H1 (cell line): Measurements from ENCODE around the gene YIF1A. TPM values are rescaled to one million over a fixed set of nuclear protein-coding genes. Genes with fewer than 3 reads are reported as not detected.

Source experiments
- CTCF ChIA-PET: fragments of 300-600 bp; sonication (Branson Sonifier 250); formaldehyde crosslinking; loops from one replicate; lab custom pipeline; 2021; ENCODE audit not compliant: partially characterized antibody; lab: Charles Lee
- POLR2A ChIA-PET: fragments of 300-600 bp; sonication (Branson Sonifier 250); formaldehyde crosslinking; loops from one replicate; lab custom pipeline; 2021; ENCODE audit warnings: inconsistent platforms; ENCODE audit not compliant: partially characterized antibody; lab: Charles Lee
- DNase-seq, 2 experiments: peaks; one replicate each; pipeline versions ENCODE4 v3.0.0 to v3.0.0-alpha.2; 2010 to 2022; ENCODE audit warnings: low spot score in 2 of 2, low read depth in 1 of 2, mixed read lengths in 1 of 2
- FAIRE-seq: peaks from 2 replicates; lab custom pipeline; 2011; peaks lifted over from hg19 to GRCh38; lab: Jason Lieb, UNC
- H2AFZ ChIP-seq: 2 replicates; pipeline ENCODE4 v1.8.1; 2012; ENCODE audit warnings: low read length, inconsistent platforms
- H2AK5ac ChIP-seq: 2 replicates; pipeline ENCODE4 v1.6.1; 2013; ENCODE audit warnings: low read depth, low read length
- H2BK120ac ChIP-seq: replicated peaks from 2 replicates; pipeline ENCODE3; 2013; ENCODE audit warnings: low read depth, low read length, inconsistent platforms
- H2BK12ac ChIP-seq: 2 replicates; pipeline ENCODE4 v1.6.1; 2013; ENCODE audit warnings: low read depth, low read length
- H2BK15ac ChIP-seq: 2 replicates; pipeline ENCODE4 v1.6.1; 2013; ENCODE audit warnings: low read length
- H2BK20ac ChIP-seq: 2 replicates; pipeline ENCODE4 v1.6.1; 2013; ENCODE audit warnings: low read length
- H2BK5ac ChIP-seq: 2 replicates; pipeline ENCODE4 v1.6.1; 2013; ENCODE audit warnings: low read depth, low read length
- H3K14ac ChIP-seq: 2 replicates; pipeline ENCODE4 v1.6.1; 2013; ENCODE audit warnings: inconsistent platforms; ENCODE audit not compliant: insufficient read length
- H3K18ac ChIP-seq: 2 replicates; pipeline ENCODE4 v1.6.1; 2013; ENCODE audit warnings: low read length; ENCODE audit errors: extremely low read depth
- H3K23ac ChIP-seq: 2 replicates; pipeline ENCODE4 v1.6.1; 2013; ENCODE audit warnings: inconsistent platforms; ENCODE audit not compliant: insufficient read length
- H3K23me2 ChIP-seq: 2 replicates; pipeline ENCODE4 v1.6.1; 2013; ENCODE audit warnings: low read depth, low read length
- H3K27ac ChIP-seq: 2 replicates; pipeline ENCODE4 v1.6.1; 2011; ENCODE audit warnings: low read depth, low read length, inconsistent platforms
- H3K27me3 ChIP-seq, 4 experiments: replicated peaks in 1 of 4; 1 replicate in 1 of 4; 2 replicates in 3 of 4; pipeline versions ENCODE4 v1.6.1 to v1.8.1; 2011 to 2013; ENCODE audit warnings: low read length in 3 of 4, mild to moderate bottlenecking in 3 of 4, inconsistent platforms in 2 of 4, mixed read lengths in 2 of 4, moderate library complexity in 1 of 4; ENCODE audit not compliant: control insufficient read depth in 3 of 4, insufficient read depth in 3 of 4; ENCODE audit errors: extremely low read depth in 1 of 4
- H3K36me3 ChIP-seq, 4 experiments: 2 replicates each; pipeline versions ENCODE4 v1.6.1 to v1.8.1; 2011 to 2013; ENCODE audit warnings: mild to moderate bottlenecking in 4 of 4, low read length in 3 of 4, moderate library complexity in 2 of 4, control low read depth in 1 of 4, inconsistent platforms in 1 of 4; ENCODE audit not compliant: insufficient read depth in 4 of 4, control insufficient read depth in 2 of 4
- H3K4ac ChIP-seq: replicated peaks from 2 replicates; pipeline ENCODE3; 2013; ENCODE audit warnings: low read length, low read depth, mixed read lengths, inconsistent platforms; ENCODE audit not compliant: insufficient read length
- H3K4me1 ChIP-seq, 4 experiments: replicated peaks in 1 of 4; 1 replicate in 1 of 4; 2 replicates in 3 of 4; pipeline versions ENCODE4 v1.6.1 to v1.8.1; 2011 to 2013; ENCODE audit warnings: low read length in 3 of 4, inconsistent platforms in 2 of 4, mixed read lengths in 1 of 4; ENCODE audit not compliant: insufficient read depth in 4 of 4, control insufficient read depth in 3 of 4
- H3K4me2 ChIP-seq, 2 experiments: 2 replicates each; pipeline versions ENCODE4 v1.6.1 to v1.8.1; 2011 to 2013; ENCODE audit warnings: low read depth in 2 of 2, low read length in 2 of 2, control low read depth in 1 of 2, inconsistent platforms in 1 of 2, mild to moderate bottlenecking in 1 of 2; ENCODE audit not compliant: insufficient read depth in 1 of 2
- H3K4me3 ChIP-seq, 4 experiments: fragments of 200-600, 300-600 bp in 1 of 4; sonication (generic), shearing (Covaris generic), sonication (Bioruptor Twin) in 1 of 4; 2 replicates each; pipeline versions ENCODE4 v1.5.1 to v1.8.1; 2011 to 2016; ENCODE audit warnings: low read length in 4 of 4, low read depth in 3 of 4, control low read depth in 2 of 4, inconsistent platforms in 2 of 4, mild to moderate bottlenecking in 2 of 4, mixed read lengths in 1 of 4, moderate library complexity in 1 of 4; ENCODE audit not compliant: insufficient read depth in 2 of 4; ENCODE audit errors: extremely low read depth in 1 of 4
- H3K56ac ChIP-seq: replicated peaks from 2 replicates; pipeline ENCODE3; 2013; ENCODE audit warnings: low read depth, mild to moderate bottlenecking, mixed read lengths, low read length, inconsistent platforms; ENCODE audit not compliant: insufficient read length
- H3K79me1 ChIP-seq: 2 replicates; pipeline ENCODE4 v1.6.1; 2013; ENCODE audit warnings: low read depth, low read length, control low read depth
- H3K79me2 ChIP-seq, 2 experiments: 2 replicates each; pipeline versions ENCODE4 v1.6.1 to v1.8.1; 2012 to 2013; ENCODE audit warnings: low read length in 2 of 2, mild to moderate bottlenecking in 2 of 2, inconsistent platforms in 1 of 2; ENCODE audit not compliant: insufficient read depth in 2 of 2, control insufficient read depth in 1 of 2
- H3K9ac ChIP-seq, 4 experiments: replicated peaks in 1 of 4; 1 replicate in 1 of 4; 2 replicates in 3 of 4; pipeline versions ENCODE4 v1.6.1 to v1.8.1; 2011 to 2013; ENCODE audit warnings: low read depth in 3 of 4, low read length in 3 of 4, control low read depth in 2 of 4, mild to moderate bottlenecking in 2 of 4, moderate library complexity in 2 of 4, inconsistent platforms in 1 of 4; ENCODE audit errors: extremely low read depth in 1 of 4
- H3K9me3 ChIP-seq, 2 experiments: 2 replicates each; pipeline versions ENCODE4 v1.6.1 to v1.8.1; 2012 to 2013; ENCODE audit warnings: mild to moderate bottlenecking in 2 of 2, moderate library complexity in 2 of 2, control low read depth in 1 of 2, inconsistent platforms in 1 of 2, low read depth in 1 of 2, low read length in 1 of 2, mixed read lengths in 1 of 2; ENCODE audit not compliant: insufficient read depth in 2 of 2
- H4K20me1 ChIP-seq, 2 experiments: replicated peaks in 1 of 2; 2 replicates each; pipeline versions ENCODE3 to v1.8.1; 2011 to 2013; ENCODE audit warnings: inconsistent platforms in 2 of 2, low read length in 2 of 2, mild to moderate bottlenecking in 1 of 2; ENCODE audit not compliant: insufficient read depth in 2 of 2, control insufficient read depth in 1 of 2
- H4K5ac ChIP-seq: 2 replicates; pipeline ENCODE4 v1.6.1; 2013; ENCODE audit warnings: low read length, low read depth, mixed read lengths, inconsistent platforms; ENCODE audit not compliant: insufficient read length
- H4K8ac ChIP-seq: 2 replicates; pipeline ENCODE4 v1.8.0; 2013; ENCODE audit warnings: mild to moderate bottlenecking, moderate library complexity, low read length, inconsistent platforms; ENCODE audit not compliant: insufficient read depth; ENCODE audit errors: extremely low read depth
- H4K91ac ChIP-seq: replicated peaks from 2 replicates; pipeline ENCODE3; 2013; ENCODE audit warnings: low read length, mixed read lengths, inconsistent platforms; ENCODE audit not compliant: insufficient read length
- BRCA1 ChIP-seq: IDR thresholded peaks from 2 replicates; pipeline ENCODE4 v1.6.1; 2012; ENCODE audit warnings: low read depth, low read length, improper control_type of control experiment
- CHD2 ChIP-seq: IDR thresholded peaks from 2 replicates; pipeline ENCODE4 v1.6.1; 2012; ENCODE audit warnings: low read length, improper control_type of control experiment
- CREB1 ChIP-seq: IDR thresholded peaks from 2 replicates; pipeline ENCODE4 v1.6.1; 2012; ENCODE audit warnings: inconsistent platforms
- CTBP2 ChIP-seq: IDR thresholded peaks from 2 replicates; pipeline ENCODE4 v1.7.0; 2011; ENCODE audit warnings: borderline replicate concordance, mild to moderate bottlenecking, moderate library complexity, mixed read lengths, low read length; ENCODE audit not compliant: insufficient read depth, insufficient read length
- FOSL1 ChIP-seq: IDR thresholded peaks from 2 replicates; pipeline ENCODE4 v1.6.1; 2011; ENCODE audit warnings: mild to moderate bottlenecking, low read depth, low read length, moderate library complexity; ENCODE audit not compliant: insufficient read depth
- NRF1 ChIP-seq: IDR thresholded peaks from 2 replicates; pipeline ENCODE4 v1.6.1; 2011; ENCODE audit warnings: mild to moderate bottlenecking, low read depth, low read length, improper control_type of control experiment
- POU5F1 ChIP-seq: IDR thresholded peaks from 2 replicates; pipeline ENCODE4 v1.6.1; 2011; ENCODE audit warnings: low read depth, mild to moderate bottlenecking, low read length, moderate library complexity
- SAP30 ChIP-seq: fragments of 300-600 bp; sonication (generic); IDR thresholded peaks from 2 replicates; pipeline ENCODE4 v1.7.1; 2012; ENCODE audit warnings: low read length, moderate library complexity, mild to moderate bottlenecking, inconsistent platforms; ENCODE audit not compliant: insufficient read depth, insufficient replicate concordance
- TAF1 ChIP-seq: IDR thresholded peaks from 2 replicates; pipeline ENCODE4 v1.6.1; 2011; ENCODE audit warnings: mild to moderate bottlenecking, low read depth, low read length
- WGBS, 2 experiments: shearing (Covaris generic) in 1 of 2; methylation state at CpG; one replicate each; pipeline versions ENCODE4 v1.1.6 to v1.1.7; 2013 to 2015; ENCODE audit warnings: low lambda C conversion rate in 2 of 2, mixed read lengths in 2 of 2, inconsistent platforms in 1 of 2, low coverage in 1 of 2, missing lambda C conversion rate in 1 of 2; ENCODE audit not compliant: insufficient replicate concordance in 2 of 2, insufficient coverage in 1 of 2, insufficient read length in 1 of 2; ENCODE audit errors: extremely low coverage in 1 of 2, missing lambda C conversion rate in 1 of 2; 5-methylcytosine and 5-hydroxymethylcytosine counted together
- polyA plus RNA-seq, 7 experiments: library from polyadenylated mRNA; depleted of rRNA in 3 of 7; stranded (reverse) in 5 of 7; unstranded in 2 of 7; fragments of >200 nt in 5 of 7; fragments of 200-250 nt in 2 of 7; gene quantifications; 1 replicate in 5 of 7; 2 replicates in 1 of 7; 4 replicates in 1 of 7; pipeline versions ENCODE4 v1.2.1 to v1.2.3, GENCODE V29; 2011 to 2013; ENCODE audit warnings: missing spikeins in 2 of 7, mixed read lengths in 2 of 7
- total RNA-seq: library from RNA; stranded (reverse); fragmentation: NEBNext Ultra II Directional; extraction: Animal tissue kit (Norgen Biotek cat#: 25700); gene quantifications from 2 replicates; pipeline ENCODE4 v1.2.1, GENCODE V29; 2021
- TF ChIP-seq, protein P1 (sequence below): IDR thresholded peaks from 2 replicates; pipeline ENCODE4 v1.6.1; 2011; ENCODE audit warnings: low read length, improper control_type of control experiment

Gene YIF1A
- total and polyA plus RNA-seq, 2 of the 8 experiments (the other 6 are each of a cell fraction or from before 2014, with no cell fraction given): 70.1 to 178 TPM

DNA sequence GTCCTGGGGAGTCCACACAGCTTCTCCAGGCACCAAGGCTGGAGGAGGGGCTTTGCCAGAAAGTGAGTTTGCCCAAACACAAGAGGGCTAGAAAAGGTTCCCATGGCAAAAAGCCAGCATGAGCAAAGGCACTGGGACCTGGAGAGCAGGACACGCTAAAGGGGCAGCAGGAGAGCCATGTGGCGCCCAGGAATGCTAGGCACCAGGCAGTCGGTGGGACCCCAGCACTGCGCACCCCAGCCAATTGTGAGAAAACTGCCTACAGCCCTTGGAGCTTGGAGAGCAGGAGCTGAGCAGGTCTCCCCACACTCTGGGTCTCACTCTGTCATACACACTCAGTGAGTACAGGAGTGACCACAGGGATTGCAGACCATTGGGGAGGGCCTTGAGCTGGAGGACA is 25.7 kb downstream of the YIF1A start:
- 92% methylated on average over 4 of the region's 4 CpGs; no CpG with 5 or more reads in 1 of the 2 experiments for WGBS, 2 experiments
- H4K8ac ChIP-seq: no peak overlapping the region
- H4K20me1 ChIP-seq: peaks cover 11 to 29% of the 10 kb centered on the region in 2 experiments
- TF ChIP-seq FOSL1 (no peak), TAF1 (no peak), POU5F1 (no peak), SAP30 (no peak), CHD2 (no peak), BRCA1 (no peak), CTBP2 (no peak), NRF1 (no peak), CREB1 (no peak)
- TF ChIP-seq, protein P1, sequence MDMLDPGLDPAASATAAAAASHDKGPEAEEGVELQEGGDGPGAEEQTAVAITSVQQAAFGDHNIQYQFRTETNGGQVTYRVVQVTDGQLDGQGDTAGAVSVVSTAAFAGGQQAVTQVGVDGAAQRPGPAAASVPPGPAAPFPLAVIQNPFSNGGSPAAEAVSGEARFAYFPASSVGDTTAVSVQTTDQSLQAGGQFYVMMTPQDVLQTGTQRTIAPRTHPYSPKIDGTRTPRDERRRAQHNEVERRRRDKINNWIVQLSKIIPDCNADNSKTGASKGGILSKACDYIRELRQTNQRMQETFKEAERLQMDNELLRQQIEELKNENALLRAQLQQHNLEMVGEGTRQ: no peak
- H2BK5ac ChIP-seq: no peak overlapping the region
- no peak overlapping the region for H4K5ac ChIP-seq
- H3K4me3 ChIP-seq: no peak overlapping the region
- H3K9me3 ChIP-seq: no peaks in the 10 kb centered on the region
- no peak overlapping the region for H2AFZ ChIP-seq
- H3K9ac ChIP-seq: no peak overlapping the region
- H3K4me1 ChIP-seq: peaks cover 0 to 5% (median 3%) of the 10 kb centered on the region in 4 experiments; a peak in 5 of 7 replicates
- no peak overlapping the region for H3K4ac ChIP-seq
- FAIRE-seq: no peak
- H2BK20ac ChIP-seq: no peak overlapping the region
- ChIA-PET CTCF (interaction anchor here (1.0 to 2.8 kb wide), 11 partner anchors 9 to 49 kb away, joined by 3 to 7 read pairs (median 4); no protein-coding TSS in a partner anchor), POLR2A (interaction anchor here (0.6 to 2.5 kb wide), 4 partner anchors 22 to 1488 kb away, joined by 3 to 6 read pairs (median 3); no protein-coding TSS in a partner anchor)
- no peak overlapping the region for H2BK120ac ChIP-seq
- H2BK12ac ChIP-seq: no peak overlapping the region
- no peak overlapping the region for H3K18ac ChIP-seq
- peaks cover 8% of the 10 kb centered on the region for H3K23me2 ChIP-seq
- no peak overlapping the region for H3K23ac ChIP-seq
- H3K4me2 ChIP-seq: no peak overlapping the region
- no peak overlapping the region for H3K27ac ChIP-seq
- peaks cover 14 to 27% (median 20%) of the 10 kb centered on the region in 4 experiments; a peak in 7 of 8 replicates for H3K36me3 ChIP-seq
- no peak overlapping the region for H3K14ac ChIP-seq
- peak overlapping the region; percentile 27 for H3K56ac ChIP-seq
- H3K27me3 ChIP-seq: no peaks in the 10 kb centered on the region
- H4K91ac ChIP-seq: no peak overlapping the region
- H3K79me2 ChIP-seq: peaks cover 0 to 5% of the 10 kb centered on the region in 2 experiments; a peak in 1 of 4 replicates
- no peak overlapping the region for H2BK15ac ChIP-seq
- no peaks in the 10 kb centered on the region; the same call in 1 of the 2 replicates for H3K79me1 ChIP-seq
- no peak for DNase-seq
- H2AK5ac ChIP-seq: no peak overlapping the region
